Fibroblast of mammary gland (primary cell): Measurements from ENCODE around the gene PREP.
"Not testable (repeated sequence)": the region's sequence is repeated elsewhere in the genome, so short reads cannot be mapped to it uniquely, and the experiment has no call there.

ENCODE experiments used
- DNase-seq: peaks from one replicate; pipeline ENCODE4 v3.0.0-alpha.2; 2010; ENCODE audit warnings: low read depth
- H3K4me3 ChIP-seq: 2 replicates; pipeline ENCODE4 v1.5.1; 2011; ENCODE audit warnings: low read depth, mild to moderate bottlenecking, low read length, moderate library complexity; ENCODE audit not compliant: control insufficient read depth
- TF ChIP-seq, protein P1 (sequence below): conservative IDR thresholded peaks from 2 replicates; pipeline ENCODE4 v1.5.1; 2011; ENCODE audit warnings: low read depth, low read length, inconsistent platforms; ENCODE audit not compliant: control insufficient read depth, insufficient read depth

PREP gene

DNA sequence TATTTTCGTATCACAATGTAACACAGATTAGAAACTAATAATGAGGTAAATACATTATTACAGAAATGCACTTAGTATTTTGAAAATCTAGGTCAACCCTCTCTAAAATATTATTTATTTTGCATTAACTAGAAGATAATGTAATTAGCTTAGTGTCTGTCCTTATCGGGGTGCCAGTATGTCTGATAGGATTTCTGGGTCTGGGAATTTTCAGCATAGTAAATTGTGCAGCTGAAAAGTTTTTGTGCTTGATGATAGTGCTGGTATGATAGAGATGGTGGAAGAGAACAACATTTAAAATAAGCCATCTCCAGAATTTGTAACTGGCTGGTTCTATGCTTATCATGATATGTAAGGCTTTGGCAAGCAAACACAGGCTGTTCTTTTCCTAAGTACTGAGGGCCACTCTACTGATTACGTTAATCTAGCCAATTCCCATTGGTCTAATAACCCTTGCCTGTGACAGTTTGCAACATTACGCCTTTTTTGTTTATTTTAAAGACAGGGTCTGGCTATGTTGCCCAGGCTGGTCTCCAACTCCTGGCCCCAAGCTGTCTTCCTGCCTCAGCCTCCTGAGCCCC lies 50.8 kb downstream of the PREP start:
- TF ChIP-seq, protein P1, sequence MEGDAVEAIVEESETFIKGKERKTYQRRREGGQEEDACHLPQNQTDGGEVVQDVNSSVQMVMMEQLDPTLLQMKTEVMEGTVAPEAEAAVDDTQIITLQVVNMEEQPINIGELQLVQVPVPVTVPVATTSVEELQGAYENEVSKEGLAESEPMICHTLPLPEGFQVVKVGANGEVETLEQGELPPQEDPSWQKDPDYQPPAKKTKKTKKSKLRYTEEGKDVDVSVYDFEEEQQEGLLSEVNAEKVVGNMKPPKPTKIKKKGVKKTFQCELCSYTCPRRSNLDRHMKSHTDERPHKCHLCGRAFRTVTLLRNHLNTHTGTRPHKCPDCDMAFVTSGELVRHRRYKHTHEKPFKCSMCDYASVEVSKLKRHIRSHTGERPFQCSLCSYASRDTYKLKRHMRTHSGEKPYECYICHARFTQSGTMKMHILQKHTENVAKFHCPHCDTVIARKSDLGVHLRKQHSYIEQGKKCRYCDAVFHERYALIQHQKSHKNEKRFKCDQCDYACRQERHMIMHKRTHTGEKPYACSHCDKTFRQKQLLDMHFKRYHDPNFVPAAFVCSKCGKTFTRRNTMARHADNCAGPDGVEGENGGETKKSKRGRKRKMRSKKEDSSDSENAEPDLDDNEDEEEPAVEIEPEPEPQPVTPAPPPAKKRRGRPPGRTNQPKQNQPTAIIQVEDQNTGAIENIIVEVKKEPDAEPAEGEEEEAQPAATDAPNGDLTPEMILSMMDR, result no peak
- no peak for DNase-seq

DNA sequence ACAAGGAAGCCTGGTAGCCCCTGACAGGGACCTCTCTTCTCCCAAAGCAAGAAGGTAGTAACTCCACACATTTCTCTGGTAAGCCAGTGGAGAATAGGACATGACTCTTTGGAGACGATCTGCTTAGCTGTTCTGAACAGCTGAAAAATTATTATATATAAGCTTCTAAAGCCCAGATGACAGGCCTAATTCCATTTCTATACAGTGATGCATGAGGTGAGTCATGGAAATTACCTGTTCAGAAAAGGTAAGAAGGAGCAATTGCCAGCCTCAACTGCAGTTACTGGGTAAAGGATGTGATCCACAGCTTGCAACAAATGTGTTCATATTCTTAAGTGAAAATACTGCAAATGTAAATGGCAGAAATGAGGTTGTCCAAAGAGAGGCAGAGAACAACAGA lies 54.0 kb downstream of the PREP start:
- TF ChIP-seq, protein P1, result no peak
- no peak for DNase-seq
- no peak overlapping the region for H3K4me3 ChIP-seq

More for the DNA sequence above, 50.8 kb downstream of the PREP start:
- no peak overlapping the region for H3K4me3 ChIP-seq

DNA sequence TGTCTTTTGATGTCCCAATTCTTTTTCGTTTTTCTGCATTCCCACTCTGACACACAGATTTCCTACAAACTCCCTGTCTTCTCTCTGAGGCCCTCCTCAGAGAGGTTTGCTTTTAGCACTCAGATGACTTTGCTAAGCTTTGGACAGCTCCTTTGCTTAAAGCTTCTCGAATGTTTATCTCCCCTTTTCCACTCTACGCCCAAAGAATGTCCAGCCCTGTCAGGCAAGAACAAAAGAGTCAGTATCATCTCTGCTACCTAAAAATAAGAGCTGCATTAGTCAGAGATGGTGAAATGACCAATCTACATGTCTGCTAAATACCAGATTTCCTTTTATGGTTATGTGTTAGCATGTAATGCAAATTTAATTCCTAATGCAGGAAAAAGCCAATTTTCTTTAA lies 56.8 kb downstream of the PREP start:
- DNase-seq, result peak; percentile 69
- no peak overlapping the region for H3K4me3 ChIP-seq
- TF ChIP-seq, protein P1, result no peak

DNA sequence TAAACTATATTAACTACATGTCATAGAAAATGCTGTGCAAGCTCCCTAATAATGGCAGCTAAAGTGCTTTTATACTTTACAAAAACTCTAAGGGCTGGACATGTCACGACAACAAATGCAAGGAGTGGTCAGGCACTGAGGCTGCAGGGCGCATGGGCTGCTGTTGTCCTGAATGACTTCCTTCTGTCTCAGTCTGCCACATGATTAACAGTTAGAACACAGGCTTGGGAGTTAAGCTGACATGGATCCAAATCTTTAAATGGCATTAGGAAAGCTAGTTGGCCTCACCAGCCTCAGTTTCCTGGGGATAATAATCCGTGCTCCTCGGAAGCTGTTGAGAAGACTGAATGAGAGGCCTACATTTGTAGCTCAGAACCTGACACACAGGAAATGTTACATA lies 57.4 kb downstream of the PREP start:
- no peak overlapping the region for H3K4me3 ChIP-seq
- TF ChIP-seq, protein P1, result no peak
- no peak for DNase-seq

DNA sequence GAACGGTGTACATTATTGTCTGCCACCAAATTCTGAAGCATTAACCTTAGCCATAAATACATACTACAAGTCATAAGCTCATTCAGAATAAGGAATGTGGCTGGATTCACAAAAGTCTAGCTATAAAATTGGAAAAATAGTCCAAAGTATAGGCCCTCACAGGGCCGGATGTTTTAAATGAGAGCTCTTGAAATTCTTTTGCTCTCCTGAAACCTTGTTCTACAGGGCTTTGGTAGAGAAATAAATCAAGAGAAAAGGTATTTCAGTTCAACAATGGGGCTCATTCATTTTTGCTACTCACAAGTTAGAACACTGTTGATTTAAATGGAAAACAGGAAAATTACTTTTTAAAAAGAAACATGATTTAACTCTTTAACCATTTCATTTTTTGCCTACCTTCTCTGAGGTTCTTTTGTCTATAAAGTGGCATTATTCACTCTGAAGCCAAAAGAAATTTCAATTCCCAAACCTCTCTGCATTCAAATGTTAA lies 58.0 kb downstream of the PREP start:
- TF ChIP-seq, protein P1, result no peak
- no peak overlapping the region for H3K4me3 ChIP-seq
- DNase-seq, result no peak

DNA sequence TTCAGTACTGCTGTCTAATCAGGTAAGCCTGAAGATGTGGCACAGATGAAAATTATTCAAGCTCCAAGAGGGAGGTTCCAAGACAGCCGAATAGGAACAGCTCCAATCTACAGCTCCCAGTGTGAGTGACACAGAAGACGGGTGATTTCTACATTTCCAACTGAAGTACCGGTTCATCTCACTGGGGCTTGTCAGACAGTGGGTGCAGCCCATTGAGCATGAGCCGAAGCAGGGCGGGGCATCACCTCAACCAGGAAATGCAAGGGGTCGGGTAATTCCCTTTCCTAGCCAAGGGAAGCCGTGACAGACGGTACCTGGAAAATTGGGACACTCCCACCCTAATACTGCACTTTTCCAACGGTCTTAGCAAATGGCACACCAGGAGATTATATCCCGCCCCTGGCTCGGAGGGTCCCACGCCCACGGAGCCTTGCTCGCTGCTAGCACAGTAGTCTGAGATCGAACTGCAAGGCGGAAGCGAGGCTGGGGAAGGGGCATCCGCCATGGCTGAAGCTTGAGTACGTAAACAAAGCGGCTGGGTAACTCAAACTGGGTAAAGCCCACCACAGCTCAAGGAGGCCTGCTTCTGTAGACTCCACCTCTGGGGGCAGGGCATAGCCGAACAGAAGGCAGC lies 64.4 kb downstream of the PREP start:
- not testable (repeated sequence) for H3K4me3 ChIP-seq, DNase-seq

DNA sequence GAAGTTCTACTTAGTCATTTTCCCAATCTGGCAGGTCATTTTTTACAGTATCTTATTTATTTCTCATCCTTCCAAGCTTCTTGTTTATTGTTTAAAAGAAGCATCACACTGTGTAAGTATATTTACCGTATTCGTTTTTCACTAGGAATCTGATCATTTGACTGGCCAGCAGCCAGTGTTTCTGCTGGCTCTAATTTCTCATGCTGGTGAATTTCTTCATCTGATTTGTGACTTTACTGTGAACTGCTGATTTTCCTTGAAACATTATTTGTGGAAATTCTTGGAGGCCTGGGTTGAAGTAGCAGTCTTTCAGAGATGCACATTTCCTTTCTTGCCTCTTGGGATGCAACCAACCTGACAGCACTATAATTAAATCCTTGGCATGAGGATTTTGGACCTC lies 65.9 kb downstream of the PREP start:
- no peak overlapping the region for H3K4me3 ChIP-seq
- DNase-seq, result no peak
- TF ChIP-seq, protein P1, result no peak
